ENCODE measurements around the gene TUBA1A.

GRCh38 chr12:49200919-49201594 is 12.2 kb upstream of the TUBA1A start:
- TF ChIP-seq CTCF (conservative IDR thresholded peaks at IDR 0.05; ENCODE audit: low read depth in 2 of 2) (no peak), REST (IDR thresholded peaks at IDR 0.05; ENCODE audit: unreplicated experiment) (no peak), EZH2 (IDR thresholded peaks at IDR 0.05; ENCODE audit: low read depth, unreplicated experiment) (no peak), POLR2AphosphoS5 (IDR thresholded peaks at IDR 0.05; ENCODE audit: low read depth) (no peak), CREB1 (CRISPR knock-in tag; IDR thresholded peaks at IDR 0.05; ENCODE audit: low read depth) (no peak), ZNF114 (CRISPR knock-in tag; IDR thresholded peaks at IDR 0.05) (no peak), EZH2phosphoT487 (IDR thresholded peaks at IDR 0.05; ENCODE audit: unreplicated experiment) (no peak), ETS1 (IDR thresholded peaks at IDR 0.05) (no peak)

All from GM23338 (cell line).